GM13977 (cell line): ENCODE results near the gene AKAP8.

ENCODE experiments used
- DNase-seq: peaks from one replicate; pipeline ENCODE4 v3.0.0; 2012; ENCODE audit warnings: low spot score
- in situ Hi-C: fragments of 300-500 bp; cut with MboI; formaldehyde crosslinking; loops from one replicate; pipeline ENCODE4 v1.12.0; 2022; ENCODE audit warnings: low sequenced_read_pairs, low pct_unique_long_range_greater_than_20kb, mixed read lengths, inconsistent platforms; ENCODE audit not compliant: unreplicated experiment
- TF ChIP-seq, protein P1 (sequence below): IDR thresholded peaks from 2 replicates; pipeline ENCODE4 v1.5.1; 2012; ENCODE audit warnings: mild to moderate bottlenecking, control low read depth; ENCODE audit not compliant: insufficient read depth; ENCODE audit errors: extremely low read depth, missing control alignments

The AKAP8 gene

DNA sequence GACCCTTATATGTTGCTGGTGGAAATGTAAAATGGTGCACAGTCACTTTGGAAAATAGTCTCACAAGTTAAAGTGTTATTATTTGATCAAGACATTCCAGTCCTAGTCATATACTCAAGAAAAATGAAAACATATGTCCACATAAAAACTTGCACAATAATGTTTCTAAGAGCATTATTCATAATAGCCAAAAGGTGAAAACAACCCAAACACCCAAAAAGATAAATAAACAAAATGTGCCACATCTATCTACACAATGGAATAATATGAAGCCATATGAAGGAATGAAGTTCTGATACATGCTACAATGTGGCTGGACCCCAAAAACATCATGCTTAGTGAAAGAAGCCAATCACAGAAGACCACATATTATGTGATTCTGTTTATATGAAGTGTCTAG, 14.4 kb upstream of the AKAP8 start:
- TF ChIP-seq, protein P1, sequence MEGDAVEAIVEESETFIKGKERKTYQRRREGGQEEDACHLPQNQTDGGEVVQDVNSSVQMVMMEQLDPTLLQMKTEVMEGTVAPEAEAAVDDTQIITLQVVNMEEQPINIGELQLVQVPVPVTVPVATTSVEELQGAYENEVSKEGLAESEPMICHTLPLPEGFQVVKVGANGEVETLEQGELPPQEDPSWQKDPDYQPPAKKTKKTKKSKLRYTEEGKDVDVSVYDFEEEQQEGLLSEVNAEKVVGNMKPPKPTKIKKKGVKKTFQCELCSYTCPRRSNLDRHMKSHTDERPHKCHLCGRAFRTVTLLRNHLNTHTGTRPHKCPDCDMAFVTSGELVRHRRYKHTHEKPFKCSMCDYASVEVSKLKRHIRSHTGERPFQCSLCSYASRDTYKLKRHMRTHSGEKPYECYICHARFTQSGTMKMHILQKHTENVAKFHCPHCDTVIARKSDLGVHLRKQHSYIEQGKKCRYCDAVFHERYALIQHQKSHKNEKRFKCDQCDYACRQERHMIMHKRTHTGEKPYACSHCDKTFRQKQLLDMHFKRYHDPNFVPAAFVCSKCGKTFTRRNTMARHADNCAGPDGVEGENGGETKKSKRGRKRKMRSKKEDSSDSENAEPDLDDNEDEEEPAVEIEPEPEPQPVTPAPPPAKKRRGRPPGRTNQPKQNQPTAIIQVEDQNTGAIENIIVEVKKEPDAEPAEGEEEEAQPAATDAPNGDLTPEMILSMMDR: no peak
- in situ Hi-C loops: no loop called here
- no peak for DNase-seq

DNA sequence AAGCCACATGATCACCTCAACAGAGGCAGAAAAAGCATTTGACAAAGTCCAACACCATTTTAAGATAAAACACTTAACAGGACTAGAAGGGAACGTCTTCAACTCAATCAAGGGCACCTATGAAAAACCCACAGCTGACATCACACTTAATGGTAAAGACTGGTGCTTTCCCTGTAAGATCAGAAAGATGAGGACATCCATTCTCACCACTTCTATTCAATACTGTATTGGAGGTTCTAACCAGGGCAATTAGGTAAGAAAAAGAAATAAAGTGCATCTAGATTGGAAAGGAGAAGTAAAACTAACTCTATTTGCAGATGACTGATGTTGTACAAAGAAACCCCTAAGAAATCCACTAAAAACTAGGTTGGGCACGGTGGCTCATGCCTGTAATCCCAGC, 11.2 kb upstream of the AKAP8 start:
- DNase-seq: peak; percentile 50
- TF ChIP-seq, protein P1: no peak
- in situ Hi-C loops: no loop called here

GRCh38 chr19:15381864-15382263, 2.3 kb upstream of the AKAP8 start:
- DNase-seq: no peak
- in situ Hi-C loops: no loop called here
- TF ChIP-seq, protein P1: no peak

- TF ChIP-seq, protein P1: no peak
- in situ Hi-C loops: no loop called here
- DNase-seq: no peak
These were observed 1.8 kb upstream of the AKAP8 start for GRCh38 chr19:15381429-15381828.

DNA sequence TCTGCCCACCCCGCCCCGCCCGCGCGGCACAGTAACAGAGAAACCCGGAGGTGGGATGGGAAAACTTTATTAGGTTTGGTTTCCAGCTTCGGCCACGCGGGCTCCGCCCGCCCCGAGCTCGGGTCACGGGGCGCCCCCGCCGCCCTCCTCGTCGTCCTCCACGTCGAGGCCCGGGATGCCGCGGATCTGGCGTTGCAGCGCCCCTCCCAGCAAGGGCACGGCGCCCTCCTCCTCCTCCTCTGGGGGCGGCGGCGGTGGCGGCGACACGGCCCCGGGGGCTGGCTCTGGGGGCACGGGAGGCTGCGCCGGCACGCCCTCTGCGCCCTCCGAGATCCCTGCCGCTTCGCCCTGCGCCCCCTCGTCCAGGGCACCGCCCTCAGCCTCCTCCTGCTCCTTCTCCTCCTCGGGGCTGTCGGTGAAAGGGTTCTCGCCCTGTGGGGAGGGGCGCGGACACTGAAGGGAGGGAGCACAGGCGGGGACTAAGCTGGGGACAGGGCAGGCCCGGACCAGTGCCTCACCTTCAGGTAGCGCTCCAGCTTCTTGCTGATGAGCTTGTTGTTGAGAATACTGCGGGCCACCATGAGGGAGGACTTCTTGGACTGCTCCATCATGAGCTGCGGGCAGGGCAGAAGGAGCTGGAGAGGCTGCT, 536 bp upstream of the AKAP8 start:
- DNase-seq: peak; percentile 71
- TF ChIP-seq, protein P1: peak; percentile 16
- in situ Hi-C loops: no loop called here

GRCh38 chr19:15378534-15379082, 979 bp downstream of the AKAP8 start:
- TF ChIP-seq, protein P1: no peak
- in situ Hi-C loops: no loop called here
- peak; percentile 81 for DNase-seq
